GM18520 (cell line): Measurements from ENCODE around the gene TBC1D8.

ENCODE experiments used
- ATAC-seq: cut with Tn5 transposase; IDR thresholded peaks from one replicate; pipeline ENCODE4 v1.9.1; 2021; ENCODE audit not compliant: unreplicated experiment

Gene TBC1D8

DNA sequence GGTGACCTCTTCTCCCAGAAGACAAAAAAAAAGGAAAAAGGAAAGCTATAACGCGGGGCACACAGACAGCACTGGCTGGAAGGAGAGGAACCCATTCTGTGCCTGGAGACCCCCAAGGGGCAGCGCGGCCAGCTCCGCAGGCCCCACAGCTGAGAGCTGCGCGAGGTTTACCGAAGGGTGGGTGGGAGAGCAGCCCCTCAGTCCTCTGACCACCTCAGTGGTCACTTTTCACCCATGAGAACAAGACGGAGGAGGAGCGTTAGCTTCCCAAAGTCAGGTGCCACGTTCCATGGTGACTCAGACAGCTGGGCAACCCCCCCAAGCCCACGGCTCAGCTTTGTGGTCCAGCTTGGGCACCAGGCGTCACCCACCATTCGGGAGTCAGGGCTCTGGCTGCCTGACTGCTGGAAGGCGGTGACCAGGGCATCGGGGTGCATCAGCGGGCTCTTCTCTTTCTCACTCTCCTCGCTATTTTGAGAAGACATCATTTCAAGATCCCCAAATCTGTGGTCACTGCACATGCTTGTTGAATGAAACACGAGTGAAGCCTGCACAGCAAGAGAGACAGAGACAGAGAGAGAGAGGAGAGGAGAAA, 113.9 kb downstream of the TBC1D8 start:
- no peak for ATAC-seq

DNA sequence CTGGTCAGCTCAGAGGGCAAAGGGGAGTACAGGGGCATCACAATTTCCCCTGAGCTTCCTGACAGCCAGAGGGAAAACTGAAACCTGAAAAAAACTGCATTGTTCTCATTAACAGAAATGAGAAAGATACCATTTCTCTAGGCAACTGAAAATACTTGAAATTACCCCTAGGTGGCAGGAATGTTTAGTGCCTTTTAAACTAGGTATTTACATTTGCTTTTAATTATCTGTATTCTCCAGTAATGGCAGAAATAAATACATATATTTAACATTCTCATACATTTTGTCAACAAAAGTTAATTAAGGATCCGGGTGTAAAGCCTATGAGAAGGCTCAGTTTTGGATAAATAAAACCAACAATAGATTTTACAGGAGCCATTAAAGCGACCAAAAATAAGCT, 114.6 kb downstream of the TBC1D8 start:
- ATAC-seq: no peak

DNA sequence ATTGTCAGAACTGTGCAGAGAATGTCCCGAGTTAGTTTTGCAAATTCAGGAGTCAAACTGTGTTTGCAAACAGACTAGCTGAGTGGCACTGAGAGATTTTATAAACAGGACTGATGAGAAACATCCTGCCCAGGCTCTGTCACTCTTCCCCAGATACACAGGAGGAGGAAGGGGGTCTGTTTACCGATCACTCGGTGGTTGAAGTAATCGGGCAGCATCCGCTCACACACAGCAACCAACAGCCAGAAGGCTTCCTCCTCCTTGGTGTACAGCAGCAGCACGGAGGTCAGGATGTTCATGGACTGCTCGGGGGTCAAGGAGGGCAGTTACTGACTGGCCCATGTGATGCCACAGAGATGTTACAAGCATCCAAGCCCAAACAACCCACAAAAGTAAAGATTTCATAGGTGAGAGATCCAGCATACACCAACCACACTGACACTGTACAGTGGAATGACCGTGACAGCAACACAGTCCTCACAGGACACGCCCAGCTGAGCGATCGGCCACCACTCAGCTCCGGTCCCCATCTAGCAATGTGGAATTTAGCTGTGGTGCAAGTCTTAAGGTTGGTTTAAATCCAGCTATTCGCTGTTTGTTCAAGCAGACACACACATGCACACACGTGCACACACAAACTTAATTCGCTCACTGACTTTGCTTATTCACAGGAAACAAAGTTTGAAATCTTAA, 119.0 kb downstream of the TBC1D8 start:
- ATAC-seq: no peak

DNA sequence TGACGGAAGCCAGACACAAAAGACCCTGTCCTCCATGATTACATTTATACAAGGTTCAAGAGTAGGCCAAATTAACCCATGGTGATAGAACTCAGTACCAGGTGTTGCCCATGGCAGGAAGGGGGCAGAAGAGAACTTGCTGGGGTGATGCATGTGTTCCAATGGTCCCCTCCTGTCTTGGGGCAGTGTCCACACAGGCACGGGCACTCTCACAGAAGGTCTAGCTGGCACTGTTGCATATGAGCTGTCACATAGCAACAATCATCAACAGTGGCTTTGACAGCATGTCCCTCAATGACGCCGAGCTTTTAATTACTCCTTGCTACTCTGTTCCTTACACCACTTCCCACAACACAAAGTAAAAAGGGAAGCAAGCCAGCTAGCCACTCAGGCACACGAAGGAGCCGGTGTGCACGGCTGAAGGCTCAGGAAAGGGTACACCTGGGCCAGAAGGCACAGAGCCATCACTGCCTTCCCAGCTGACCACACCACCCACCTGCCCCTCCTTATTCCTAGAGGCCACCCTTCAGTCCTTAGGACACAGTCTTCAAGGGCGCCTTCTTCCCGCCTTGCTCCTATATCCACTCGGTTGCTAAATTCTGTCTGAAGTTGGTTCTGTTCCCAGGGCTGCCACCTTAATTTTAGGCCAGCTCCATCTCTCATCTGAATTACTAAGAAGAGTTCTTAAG, 120.2 kb downstream of the TBC1D8 start:
- no peak for ATAC-seq

DNA sequence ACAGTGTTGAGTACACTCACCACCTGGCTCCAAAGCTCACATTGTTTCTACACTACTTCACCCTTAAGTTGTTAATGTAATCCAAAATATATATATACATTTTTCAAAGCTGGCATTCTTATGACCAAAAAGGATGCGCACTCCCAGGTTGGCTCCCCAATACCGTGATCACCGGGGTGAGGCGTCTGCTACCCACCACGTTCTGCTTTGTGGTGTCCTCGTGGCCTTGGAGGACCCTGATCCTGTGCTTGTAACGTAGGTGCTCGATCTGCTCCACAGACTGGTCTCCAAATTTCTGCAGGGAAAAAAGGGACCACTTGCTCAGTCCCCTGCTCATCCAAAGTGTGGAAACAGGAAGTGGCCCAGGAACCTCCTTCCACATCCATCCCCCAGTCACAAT, 123.3 kb downstream of the TBC1D8 start:
- no peak for ATAC-seq

DNA sequence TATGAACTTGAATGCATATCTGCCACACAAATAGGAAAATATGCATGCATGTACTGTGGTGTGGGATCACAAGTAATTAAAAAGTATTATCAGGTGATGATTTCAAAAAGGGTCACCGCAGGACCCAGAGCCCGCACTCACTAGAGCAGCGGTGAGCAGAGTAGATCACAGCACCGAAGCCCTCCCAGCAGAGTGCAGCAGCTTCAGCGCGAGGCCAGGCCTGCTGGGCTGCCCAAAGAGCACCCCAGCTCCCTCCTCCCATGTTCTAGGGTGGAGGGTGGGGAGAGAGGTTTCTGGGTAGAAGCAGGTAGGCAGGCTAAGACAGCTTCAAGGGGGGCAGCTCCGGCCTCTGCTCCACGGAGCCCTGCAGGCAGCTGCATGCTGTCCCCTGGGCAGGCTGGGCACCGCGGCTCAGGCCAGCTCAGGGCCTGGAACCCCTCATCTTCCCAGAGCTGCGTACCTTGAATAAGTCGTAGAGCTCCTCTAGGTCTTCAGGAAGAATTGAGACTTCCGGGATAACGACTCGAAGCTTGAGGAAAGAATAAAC, 124.2 kb downstream of the TBC1D8 start:
- no peak for ATAC-seq

DNA sequence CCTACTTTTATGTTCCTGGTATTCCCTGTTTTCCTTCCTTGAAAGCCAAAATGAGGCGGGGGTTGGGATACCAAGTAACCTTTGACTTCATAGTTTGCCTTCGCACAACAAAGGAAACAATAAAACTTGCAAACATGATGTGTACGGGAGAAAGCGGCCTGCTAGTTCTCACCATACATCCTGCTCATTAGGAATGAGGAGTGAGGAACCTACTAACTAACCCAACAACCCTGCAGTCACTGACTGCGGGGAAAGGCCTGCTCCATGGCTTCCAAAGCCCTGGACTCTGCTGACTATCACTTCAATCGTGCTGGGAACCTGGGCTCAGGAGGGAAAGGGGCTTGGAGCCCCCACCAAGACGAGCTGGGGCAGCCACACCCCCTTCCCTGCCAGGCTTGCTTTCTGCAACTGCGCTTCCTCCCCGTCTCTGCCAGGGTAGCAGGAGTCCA, 124.9 kb downstream of the TBC1D8 start:
- ATAC-seq: no peak

DNA sequence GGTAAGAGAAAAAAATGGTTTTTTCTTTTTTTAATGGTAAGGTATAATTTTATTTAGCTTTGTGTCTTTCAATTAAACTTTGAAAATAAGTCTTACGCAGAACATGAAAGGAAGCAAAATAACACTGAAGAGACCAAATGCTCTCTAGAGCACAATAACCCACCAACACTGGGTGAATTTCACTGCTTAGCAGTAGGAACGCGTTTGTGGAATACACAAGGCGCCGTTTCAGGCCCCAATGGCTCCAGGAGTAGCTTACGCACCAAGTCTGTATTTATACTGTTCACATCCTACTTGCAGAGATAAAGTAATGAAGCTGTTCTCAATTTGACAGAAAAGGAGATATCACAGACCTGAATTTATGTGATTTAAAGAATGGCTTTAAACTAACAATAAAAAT, 125.6 kb downstream of the TBC1D8 start:
- no peak for ATAC-seq

DNA sequence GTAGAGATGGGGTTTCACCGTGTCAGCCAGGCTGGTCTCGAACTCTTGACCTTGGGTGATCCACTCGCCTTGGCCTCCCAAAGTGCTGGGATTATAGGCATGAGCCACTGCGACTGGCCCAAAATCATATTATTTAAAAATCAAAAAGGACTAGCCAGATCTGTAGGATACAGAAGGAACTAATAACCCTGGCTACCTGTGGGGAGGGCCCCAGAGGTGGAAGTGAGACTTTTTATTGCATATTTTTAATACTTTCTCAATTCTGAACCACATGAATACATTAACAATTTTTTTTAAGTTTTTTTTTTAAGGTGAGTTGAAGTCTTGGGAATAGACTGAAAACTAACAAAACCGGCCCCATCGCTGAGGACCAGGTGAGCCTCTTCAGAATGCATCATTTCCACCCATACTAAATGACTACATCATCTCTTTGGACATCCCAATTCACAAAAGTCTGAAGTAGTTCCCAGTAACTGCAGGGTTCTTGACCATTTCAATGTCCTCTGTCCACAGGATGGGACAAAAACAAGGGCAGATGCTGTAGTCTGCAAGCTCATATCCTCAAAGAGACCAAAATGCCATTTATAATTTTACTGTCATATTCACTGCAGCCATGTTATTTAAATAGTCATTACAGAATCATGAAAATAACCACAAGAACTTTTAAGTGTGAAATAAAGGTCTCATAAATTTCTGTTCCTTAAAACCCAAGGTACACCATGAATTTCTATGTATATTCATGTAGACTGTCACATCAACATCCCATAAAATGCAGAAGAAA, 127.7 kb downstream of the TBC1D8 start:
- no peak for ATAC-seq

DNA sequence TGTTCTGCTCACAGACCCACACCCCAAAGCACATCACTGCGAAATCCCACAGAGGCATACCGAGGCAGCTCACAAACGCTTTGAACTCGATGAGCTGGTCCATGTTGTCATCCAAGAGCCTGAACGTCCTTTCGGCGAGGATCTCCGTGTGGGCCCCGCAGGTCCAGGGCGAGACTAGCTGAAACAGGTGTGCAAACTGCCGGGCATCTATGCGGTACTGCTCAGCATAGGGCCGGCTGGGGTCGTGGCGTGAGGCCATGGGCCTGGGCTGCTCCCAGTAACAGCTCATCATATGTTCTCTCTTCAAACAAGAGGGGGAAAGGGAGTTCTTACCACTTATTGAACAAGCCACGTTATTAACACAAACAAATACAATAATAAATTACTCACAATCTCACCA, 129.0 kb downstream of the TBC1D8 start:
- ATAC-seq: no peak

DNA sequence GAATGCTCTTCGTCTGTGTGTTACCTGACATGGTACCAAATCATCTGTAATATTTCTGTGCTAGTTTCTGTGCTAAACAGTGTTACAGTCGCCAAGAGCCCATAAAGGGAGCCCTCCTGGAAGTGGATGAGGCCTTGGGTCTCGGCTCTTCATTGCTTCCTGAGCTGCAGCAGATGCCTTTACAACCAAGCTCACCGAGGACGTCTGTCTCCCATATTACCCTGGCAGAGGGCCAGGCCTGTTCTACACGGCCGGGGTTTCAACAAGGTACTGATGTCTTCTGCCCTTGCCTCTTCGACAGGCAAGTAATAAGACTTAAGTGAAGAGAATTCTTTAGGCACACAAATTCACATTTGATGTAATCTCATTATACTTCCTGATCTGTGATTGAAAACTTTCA, 132.2 kb downstream of the TBC1D8 start:
- no peak for ATAC-seq

DNA sequence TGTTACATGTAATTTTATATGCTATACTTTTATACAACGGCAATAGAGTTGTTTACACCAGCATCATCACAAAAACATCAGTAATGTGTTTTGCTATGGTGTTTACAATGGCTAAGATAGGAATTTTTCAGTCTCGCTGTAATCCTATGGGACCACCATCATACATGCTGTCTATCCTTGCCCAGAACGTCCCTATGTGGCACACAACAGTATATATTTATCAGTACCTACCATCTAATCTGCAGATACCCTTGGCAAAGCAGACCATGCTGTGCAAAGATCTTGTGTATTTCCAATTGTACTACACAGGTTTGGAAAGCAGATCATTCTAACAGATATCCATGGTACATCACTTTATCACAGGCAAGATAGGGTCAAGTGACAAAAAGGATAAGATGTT, 133.8 kb downstream of the TBC1D8 start:
- no peak for ATAC-seq

DNA sequence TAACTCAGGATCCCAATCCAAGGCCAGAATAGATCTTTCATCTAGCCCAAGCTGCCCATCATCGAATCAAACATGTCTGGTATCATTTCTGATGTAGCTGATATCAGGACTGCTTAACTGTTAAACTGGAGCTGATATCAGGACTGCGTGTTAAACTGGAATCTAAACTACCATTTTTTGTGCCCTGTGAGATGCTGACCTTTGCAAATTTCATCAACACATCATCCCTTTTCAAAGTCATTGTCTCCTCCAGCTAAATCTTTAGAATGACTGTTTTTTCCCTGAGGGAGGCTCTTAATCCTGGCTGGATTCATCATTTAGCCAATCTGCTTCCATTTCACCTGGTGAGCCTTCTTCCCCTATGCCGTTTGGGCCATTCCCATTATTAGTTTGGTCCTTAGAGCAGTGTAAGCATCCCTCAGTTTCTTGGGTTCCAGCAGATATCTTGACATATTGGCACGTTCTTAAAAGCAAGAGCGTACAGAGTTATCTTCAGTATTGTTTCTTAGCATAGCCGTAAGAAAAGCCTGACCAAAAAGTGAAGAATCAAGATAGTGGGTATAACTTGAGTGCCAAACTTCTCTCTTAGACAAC, 136.8 kb downstream of the TBC1D8 start:
- ATAC-seq: no peak

DNA sequence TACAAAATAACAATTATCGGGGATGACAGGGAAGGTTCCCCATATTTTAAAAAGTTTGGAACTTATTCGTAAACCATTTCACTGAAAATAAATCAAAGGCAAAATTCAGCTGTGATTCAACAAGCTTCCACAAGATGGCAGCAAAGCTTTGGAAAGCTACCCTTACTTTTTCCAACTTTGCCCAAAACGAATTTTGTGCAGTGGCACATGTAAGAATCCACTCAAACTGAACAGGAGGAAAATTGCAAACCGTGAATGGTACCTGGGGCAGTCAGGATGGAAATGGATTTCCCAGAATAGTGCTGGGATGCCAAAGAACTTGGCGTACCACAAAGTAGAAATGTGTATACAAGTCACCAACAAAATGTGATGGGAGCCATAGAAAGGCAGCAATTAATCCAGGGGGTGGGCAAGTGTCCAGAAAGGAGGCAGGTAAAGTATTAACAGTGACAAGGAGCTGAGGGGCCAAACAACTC, 138.4 kb downstream of the TBC1D8 start:
- ATAC-seq: no peak

DNA sequence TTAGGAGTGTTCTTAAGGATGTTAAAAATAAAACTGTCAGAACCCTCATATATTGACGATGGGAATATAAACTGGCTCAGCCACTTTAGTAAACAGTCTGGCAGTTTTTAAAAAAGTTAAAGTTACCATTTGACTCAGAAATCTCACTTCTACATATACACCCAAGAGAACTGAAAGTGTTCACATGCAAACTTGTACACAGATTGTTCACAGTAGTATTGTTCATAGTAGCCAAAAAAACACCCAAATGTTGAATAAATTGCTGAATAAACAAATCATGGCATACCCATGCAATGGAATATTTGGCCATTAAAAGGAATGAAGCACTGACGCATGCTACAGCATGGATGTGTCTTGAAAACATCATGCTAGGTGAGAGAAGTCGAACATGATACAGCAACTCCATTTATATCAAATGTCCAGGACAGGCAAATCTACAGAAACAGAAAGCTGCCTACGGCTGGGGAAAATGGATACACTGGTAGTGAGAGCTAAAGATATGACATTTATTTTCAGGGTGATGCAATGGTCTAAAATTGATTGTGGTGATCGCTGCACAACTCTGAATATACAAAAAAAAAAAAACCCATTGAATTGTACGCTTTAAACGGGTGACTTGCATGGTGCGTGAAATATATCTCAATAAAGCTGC, 139.0 kb downstream of the TBC1D8 start:
- peak; percentile 81 for ATAC-seq

DNA sequence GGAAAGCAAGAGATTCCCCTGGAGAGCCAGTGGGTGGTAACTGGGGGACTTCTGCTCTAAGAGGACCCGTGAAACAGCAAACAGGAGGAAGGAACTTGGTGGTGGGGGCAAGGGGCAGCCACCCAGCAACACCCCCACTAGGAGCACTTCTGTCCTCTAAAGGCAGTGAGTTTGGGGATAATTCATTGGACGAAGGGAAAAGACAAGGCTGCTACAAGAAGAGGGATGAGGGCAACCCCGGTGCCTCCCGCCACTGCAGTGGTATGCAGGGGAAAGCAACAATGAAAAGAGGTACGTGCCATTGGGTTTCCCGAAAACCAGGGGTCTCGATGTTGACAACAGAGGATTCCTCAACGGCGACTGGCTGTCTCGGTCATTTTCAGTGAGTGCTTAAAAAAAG, 140.0 kb downstream of the TBC1D8 start:
- ATAC-seq: no peak

DNA sequence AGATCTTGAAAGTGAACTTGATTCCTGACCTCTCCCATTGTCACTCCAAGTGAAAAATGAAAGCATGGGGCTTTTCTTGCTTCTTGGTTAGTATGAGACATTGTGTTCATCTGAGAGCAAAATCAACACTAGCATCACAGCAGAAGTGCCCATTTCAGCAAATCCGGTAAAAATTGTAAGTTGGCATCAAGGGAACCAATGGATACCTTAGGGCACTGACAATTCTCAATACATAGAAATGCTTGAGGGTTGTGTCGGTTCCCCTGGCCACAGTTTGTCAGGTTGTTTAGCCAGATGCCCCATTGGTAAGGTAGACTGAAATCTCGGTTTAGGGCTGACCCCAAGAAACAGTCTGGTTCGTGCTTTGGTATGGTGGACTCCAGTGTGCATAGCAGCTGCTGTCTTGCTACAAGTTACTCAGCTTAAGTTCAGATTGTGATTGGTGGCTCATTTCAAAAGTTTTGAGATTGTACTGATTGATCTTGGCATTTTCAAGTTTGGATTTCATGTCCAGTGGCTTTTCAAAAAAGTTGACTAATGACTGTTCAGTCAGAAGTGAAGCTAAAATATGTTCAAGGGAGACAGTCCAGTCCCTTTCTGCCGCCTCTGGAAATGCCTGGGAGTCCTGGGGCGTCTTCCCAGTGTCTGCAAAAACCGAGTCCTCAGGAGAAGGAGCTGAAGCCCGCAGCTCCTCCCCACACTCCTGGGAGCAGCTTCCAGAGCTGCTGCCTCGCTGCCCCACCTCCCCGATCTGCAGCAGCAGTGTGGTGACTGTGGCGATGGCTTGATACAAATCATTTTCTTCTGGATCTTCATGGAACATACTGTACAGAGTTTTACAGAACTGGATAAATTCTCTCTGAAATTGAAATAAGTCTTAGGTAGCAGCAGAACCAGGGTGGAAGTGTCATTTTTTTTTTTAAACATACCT, 143.5 kb downstream of the TBC1D8 start:
- no peak for ATAC-seq

DNA sequence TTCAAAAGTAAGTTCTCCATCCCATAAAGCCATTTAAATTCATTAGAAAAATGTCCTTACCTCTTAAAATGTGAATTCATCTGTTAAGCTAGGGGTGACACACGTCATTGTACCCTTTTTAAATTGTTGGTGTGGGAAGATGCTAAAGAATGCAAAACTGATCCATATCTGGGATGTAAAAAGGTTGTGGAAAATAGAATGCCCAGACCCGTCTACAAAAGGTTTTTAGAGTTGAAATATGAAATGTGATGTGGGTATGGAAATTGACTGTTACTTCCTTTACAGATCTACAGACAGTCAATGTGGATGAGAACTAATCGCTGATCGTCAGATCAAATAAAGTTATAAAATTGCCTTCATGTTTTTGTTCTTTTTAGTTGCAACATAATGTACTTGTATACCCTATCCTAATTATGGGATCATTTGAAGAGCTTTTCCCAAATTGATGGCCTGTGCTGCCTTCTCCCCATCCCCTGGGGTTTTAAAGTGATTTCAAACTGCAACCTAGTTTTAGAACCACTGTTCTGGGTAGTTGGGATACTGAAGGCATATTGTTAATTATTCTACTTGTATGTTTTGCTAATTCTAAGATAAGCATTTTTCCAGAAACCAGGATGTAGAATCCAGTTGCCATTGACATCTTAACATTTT, 145.0 kb downstream of the TBC1D8 start:
- no peak for ATAC-seq
